Stimulated activated CD4-positive, alpha-beta T cell treated with anti-CD3 and anti-CD28 coated beads, Interleukin-1b, Interleukin-23, amount 100 ng/mL, for 48 hours (primary cell): ENCODE data around the gene PAM.
"Not testable (repeated sequence)": the region's sequence is repeated elsewhere in the genome, so short reads cannot be mapped to it uniquely, and the experiment has no call there.

Source experiments
- DNase-seq: peaks from one replicate; pipeline ENCODE4 v3.0.0-alpha.2; 2020

The PAM gene

DNA sequence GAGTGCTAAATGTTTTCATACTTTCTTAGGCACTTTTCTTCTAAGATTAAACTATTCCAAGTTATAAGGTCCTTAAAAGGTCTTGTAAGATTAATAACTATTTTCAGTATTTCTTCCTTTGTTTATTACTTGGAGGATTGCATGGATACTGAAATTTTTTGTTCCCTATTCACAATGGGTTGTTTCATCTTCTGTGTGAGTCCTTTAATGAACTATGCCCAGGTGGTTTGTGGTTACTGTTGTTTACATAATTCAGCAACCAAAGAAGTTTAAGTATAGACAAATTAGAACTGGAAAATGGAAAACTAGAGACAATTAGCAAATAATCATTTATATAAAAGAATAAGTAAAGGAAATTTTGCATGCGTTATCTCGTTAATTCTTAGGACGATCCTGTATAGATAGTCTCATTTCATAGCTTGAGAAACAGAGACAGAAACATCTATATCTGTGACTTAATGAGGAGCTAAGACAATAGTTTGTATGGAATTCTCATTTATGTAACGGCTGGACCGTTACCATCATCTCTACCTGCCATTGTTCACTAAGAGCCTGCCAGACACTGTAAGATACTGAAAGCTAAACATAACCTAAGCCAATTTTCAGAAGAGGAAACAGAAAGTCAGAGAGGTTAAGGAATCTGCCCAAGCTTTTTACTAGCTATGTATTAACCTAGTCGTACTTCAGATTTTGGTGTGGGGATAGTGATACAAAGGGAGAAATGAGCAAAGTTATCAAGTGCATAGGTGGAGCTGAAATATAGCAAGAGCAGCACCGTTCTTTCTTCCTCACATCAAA is 148.2 kb downstream of the PAM start:
- DNase-seq: no peak

DNA sequence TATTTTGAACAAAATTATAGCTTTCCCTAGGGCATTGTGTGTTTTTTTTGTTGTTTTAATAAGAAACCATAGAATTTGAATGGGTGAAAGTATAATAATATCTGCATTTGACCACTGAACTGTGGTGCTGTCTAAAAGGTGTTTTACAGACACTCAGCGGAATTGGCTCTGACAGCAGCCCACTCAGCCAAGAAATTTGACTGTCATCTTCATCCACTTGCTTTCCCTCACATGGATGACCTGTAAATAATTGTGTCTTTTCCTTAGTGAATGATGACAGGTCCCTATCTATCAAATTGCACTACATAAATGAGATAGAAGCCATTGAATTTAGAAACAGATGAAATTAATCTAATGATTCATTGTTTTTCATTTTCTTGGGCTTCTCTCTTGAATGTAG is 150.0 kb downstream of the PAM start:
- DNase-seq: no peak

DNA sequence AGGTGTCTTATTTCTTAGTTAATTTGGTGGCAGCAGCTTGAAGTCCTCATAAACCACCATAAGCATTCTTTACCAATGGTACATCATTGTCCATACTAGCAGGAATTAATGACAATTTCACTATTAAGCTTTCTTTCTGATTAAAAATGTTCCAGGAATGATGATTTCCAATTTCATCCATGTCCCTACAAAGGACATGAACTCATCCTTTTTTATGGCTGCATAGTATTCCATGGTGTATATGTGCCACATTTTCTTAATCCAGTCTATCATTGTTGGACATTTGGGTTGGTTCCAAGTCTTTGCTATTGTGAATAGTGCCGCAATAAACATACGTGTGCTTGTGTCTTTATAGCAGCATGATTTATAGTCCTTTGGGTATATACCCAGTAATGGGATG is 152.0 kb downstream of the PAM start:
- DNase-seq: not testable (repeated sequence)

- DNase-seq: no peak
These were observed 155.4 kb downstream of the PAM start for GRCh38 chr5:102910240-102911226.

DNA sequence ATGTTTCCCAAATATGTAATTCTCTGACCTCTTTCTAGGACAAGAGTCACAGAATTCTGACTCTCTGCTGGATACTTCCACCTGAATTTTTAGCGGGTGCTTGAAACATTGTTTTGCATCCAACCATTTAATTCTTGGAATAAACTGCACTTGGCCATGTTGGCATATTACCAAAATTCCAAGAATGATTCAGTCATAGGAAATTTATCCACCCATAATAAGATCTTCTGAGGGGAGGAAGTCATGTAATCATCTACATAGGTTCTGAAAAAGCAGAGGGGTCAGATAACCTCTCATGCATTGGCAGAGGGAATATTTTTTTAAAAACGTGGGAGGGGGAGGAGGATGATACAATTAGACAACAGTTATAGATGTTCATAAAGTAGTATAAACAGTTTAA is 156.9 kb downstream of the PAM start:
- no peak for DNase-seq

DNA sequence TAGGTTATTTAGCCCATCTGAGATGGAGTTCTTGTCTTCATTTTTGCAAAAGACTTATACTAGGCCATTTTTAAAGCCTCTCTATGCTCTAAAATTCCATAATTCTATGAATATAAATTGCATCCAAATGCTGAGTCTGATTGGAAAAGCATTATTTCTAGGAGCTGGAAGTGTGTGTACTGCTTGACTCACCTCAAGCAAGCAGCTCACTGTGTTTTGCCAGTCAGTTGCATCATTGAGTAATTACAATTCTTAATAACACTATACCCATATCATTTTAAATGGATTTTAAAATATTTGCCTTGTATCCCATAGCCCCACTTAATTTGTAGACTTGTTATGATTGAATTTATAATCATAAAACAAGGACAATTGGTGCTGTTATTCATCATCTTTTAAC is 161.0 kb downstream of the PAM start:
- no peak for DNase-seq

GRCh38 chr5:102918986-102919610 is 164.0 kb downstream of the PAM start:
- DNase-seq: no peak

GRCh38 chr5:102920762-102921161 is 165.7 kb downstream of the PAM start:
- no peak for DNase-seq

DNA sequence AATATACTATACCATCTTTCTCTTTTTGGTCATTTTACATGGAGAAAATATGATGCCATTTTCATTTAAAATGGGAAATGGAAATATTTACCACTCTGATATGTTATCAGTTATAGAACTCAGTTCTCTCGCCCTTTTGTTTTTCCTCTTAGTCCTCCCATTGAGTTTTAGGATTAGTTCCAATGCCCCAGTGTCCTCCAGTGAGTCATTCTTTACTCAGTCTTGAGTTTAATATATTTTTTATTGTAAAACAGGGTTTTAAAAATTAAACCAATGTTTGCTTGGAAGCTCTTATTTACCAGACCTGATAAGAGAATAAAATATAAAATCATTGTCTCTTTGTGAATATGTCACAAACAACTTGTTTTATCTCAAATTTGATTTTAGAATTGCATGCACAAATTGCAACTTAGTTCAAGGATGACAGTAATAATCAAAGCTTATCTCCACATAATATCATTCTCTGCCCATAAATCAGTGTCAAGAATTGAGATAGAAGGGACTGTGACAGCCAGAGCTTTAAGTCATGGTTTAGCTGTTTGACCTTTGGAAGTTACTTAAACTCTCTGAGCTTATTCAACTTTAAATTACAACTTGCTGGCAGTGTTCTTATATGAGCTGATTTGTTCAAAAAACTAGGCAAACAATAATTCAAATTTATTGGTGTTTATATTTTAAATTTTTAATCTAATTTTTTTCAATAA is 166.4 kb downstream of the PAM start:
- no peak for DNase-seq

DNA sequence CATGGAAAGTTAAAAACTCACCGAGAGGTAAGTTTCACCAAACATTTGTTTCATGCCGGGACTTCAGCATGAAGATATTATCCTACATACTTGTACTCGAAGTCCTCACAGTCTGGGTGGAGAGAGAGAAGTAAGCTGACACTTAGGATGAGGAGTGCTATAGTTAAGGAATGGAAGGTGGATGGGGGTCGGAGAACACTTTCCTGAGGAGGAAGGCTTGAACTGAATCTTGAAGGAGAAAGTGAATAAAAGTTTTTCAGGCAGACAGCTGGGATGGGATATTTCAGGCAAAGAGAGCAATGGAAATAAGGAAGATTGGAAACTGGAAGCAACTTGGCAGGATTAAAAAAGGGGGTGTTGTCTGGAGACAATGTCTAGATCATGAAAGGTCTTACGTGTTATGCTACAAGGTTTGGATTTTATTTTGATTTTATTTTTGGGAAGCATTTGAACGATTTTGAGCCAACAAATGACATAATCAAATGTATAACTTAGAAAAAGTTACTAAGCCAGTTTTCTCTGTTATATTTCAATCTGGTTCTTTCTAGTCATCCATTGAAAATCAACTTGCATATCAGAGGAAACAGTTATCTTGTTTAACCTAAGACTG is 167.1 kb downstream of the PAM start:
- DNase-seq: no peak

DNA sequence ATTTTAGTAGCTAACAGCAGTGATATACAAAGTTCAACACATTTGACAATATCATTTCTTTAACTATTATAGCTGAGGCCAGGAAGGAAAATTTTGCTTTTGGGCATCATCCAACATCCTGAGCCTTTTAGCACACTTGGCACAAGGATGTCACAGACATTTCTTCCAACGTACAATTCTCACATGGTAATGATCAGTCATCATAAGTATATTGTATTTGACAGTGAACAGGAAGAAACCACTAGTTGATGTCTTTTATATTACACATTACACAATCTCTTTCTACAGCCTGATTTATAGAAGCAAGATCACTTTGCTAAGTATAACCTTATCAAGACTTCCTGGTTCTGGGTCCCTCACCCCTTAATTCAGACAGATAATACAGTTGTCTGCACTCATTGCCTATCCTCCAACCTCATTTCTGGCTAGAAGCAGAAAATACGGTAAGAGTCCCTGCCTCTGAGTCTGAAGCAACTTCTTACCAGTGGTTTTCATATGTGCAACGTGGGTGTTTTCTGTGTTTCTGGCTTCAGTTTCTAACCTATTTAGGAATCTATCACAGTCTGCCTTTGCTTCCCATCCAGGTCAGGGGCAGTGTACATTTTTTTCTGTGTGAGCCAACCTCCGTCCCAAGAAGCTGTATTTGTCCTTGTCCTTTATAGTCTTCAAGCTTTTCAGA is 167.8 kb downstream of the PAM start:
- DNase-seq: no peak

DNA sequence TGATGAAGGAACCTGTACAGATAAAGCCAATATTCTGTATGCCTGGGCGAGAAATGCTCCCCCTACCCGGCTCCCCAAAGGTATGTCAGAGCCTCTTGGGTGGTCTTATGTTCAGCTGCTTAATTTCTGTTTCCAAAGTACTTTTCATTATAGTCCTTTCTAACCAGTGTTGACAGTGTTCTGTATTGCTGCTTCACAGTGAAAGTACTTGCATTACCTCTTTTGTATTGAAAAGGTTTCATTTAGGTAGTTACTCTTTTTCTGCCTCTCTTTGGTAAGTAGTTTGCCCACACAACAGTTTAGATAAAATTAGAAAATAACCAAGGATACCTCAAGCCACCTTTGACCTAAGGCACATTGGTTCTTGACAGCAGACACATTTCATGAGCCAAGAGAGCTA is 169.9 kb downstream of the PAM start:
- no peak for DNase-seq

GRCh38 chr5:102927007-102927406 is 171.9 kb downstream of the PAM start:
- no peak for DNase-seq

DNA sequence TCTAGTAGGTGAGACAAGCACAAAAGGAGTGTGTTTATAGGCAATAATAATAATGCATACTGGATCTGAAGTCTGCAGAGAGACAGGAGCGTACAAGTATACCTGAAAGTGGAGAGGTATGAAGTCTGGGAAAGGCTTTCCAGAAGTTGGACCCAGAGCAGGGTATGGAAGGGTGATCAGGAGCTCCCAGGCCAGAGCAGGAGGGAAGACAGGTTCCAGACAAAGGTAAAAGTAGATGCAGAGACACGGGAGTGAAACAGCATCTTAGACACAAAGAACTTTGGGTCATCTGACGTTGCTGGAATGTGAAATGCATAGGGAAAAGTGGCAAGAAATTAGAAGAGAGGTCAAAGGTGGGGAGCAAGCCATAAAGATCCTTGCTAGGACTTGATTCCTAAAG is 175.1 kb downstream of the PAM start:
- no peak for DNase-seq

DNA sequence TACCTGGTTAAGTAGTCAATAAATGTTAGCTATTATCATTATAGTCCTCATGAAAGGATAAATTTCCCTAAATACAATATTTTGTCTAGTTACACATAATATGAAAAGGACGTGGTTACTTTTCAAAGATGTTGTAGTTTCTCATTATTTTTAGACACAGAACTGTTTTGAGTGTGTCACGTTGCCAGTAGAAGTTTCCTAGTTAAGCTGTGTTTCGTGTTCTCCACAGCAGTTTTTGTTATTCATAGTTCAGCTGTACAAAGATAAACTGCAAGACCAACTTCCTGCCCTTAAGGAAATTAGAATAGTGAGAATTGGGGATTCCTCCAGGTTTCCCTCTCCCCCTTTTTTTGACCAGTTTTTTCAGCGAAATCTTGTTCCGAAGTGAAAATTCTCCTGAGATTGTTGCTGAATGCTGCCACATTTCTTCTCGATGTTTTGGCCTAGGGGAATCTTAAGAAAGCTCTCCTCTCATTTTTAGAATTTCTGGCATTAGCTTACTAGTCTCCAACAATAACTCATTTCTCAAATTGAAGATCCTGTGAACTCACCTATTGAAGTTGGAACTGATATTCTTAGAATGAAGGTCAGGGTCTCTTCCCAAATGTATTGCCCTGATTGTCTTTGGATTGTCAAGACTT is 176.1 kb downstream of the PAM start:
- no peak for DNase-seq

- DNase-seq: no peak
These were observed 177.7 kb downstream of the PAM start for GRCh38 chr5:102932781-102933180.

- DNase-seq: no peak
These were observed 178.2 kb downstream of the PAM start for GRCh38 chr5:102933316-102933715.

DNA sequence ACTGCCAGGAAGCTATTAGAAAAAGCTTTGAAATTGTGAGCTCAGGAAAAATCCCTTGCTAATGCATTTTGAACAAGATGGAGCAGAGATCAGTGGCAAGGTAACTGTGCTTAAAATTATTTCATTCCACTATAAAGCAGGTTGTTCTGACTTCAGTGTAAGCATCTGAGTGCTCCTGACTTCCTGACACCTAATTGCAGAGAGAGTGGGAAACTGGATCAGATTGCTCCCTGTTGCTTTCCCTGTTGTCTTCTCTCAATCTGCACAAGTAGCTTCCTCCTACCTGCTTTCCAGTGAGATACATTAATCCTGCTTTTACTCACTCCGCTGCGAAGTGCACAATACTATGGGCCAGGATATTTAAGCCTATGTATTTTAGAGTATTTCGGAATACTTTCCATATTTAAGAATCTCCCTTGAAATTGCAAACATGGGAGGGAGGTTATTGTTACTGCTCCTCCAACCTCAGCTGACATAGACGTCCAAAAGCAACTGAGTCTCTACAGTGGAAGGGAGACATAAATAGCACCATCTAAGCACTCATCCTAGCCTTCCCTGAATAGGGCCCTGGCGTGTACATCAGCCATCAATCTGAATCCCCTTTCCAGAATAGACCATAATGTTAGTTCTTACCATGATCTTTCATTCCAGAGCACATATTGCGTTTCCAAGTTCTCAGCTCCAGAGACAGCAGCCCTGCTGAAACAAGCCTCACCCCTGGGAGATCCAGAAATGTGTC is 178.8 kb downstream of the PAM start:
- no peak for DNase-seq

DNA sequence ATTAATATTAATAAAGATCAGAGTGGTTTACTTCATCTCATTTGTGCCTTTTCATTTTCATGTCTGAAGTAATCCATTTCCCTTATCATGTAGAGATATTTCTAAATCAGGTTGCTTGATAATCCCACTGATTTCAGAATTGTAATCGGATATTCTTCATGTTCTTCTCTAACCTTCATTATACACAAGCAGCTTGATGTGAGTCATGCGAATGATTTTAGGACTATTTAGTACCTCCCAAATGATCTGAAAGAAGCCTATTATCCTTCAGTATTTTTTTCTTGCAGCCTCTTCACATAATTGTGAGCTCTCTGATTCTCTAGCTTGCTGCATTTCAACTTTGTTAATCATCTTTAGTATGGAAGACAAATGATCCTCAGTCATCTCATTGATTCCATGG is 182.8 kb downstream of the PAM start:
- no peak for DNase-seq

DNA sequence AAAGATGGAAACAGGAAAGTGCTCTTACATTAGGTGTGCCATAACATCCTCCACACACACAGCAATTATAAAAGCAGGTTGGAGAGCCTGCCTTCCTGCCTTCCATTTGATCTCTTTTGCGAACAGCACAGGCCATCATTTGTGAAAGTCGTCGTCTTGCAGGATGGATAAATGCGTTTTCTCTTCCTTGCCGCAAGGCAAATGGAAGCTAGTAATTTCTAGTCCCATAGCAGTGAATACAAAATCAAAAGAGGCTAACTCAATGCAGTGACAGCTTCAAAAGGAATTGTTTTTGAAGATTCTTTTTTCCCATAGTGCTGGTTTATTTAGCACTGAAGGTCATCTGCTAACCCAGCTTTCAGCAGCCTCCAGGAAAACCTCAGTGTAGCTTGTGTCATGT is 186.0 kb downstream of the PAM start:
- DNase-seq: no peak

DNA sequence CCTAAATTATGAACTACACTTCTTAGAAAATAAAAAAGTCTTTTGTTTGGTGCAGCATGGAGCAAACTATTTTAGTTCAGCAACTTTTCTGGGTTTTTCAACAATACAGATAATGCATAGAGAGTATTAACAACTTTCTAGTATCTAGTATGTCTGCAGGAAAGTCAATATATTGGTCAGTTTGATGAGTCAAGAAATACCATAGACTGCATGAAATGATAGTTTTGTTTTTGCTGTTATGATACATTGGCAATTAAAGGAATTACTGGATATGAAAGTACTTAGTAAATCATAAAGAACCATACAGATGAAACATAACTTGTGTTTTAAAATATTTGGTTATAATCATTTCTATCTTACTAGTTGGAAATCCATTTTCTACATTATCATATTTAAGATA is 191.3 kb downstream of the PAM start:
- DNase-seq: no peak
